GM23248 (cell line): ENCODE data around the gene CDKAL1. TPM values are rescaled to one million over a fixed set of nuclear protein-coding genes. Genes with fewer than 3 reads are reported as not detected.

ENCODE experiments used
- DNase-seq: peaks from one replicate; pipeline ENCODE4 v3.0.0-alpha.2; 2015
- H2AFZ ChIP-seq: fragments of 200-600 bp; sonication (generic); 2 replicates; pipeline ENCODE4 v1.6.1; 2016; ENCODE audit warnings: antibody characterized with exemption
- H3F3A ChIP-seq: fragments of 200-600 bp; sonication (generic); 2 replicates; pipeline ENCODE4 v1.6.1; 2016; ENCODE audit warnings: mild to moderate bottlenecking, antibody characterized with exemption, mixed run types; ENCODE audit not compliant: insufficient read depth
- H3K27ac ChIP-seq: fragments of 200-600 bp; sonication (generic); 2 replicates; pipeline ENCODE4 v1.5.1; 2016; ENCODE audit warnings: mild to moderate bottlenecking
- H3K27me3 ChIP-seq: fragments of 200-600 bp; sonication (generic); replicated peaks from 2 replicates; pipeline ENCODE4 v1.6.1; 2016; ENCODE audit warnings: mild to moderate bottlenecking; ENCODE audit not compliant: insufficient read depth
- H3K36me3 ChIP-seq: fragments of 200-600 bp; sonication (generic); 2 replicates; pipeline ENCODE4 v1.6.1; 2016; ENCODE audit warnings: low read depth, mild to moderate bottlenecking
- H3K4me1 ChIP-seq: fragments of 200-600 bp; sonication (generic); 2 replicates; pipeline ENCODE4 v1.6.1; 2016; ENCODE audit warnings: mild to moderate bottlenecking; ENCODE audit not compliant: insufficient read depth
- H3K4me2 ChIP-seq: fragments of 200-600 bp; sonication (generic); one replicate; pipeline ENCODE4 v1.6.1; 2016; ENCODE audit warnings: mild to moderate bottlenecking; ENCODE audit not compliant: unreplicated experiment
- H3K4me3 ChIP-seq: fragments of 200-600 bp; sonication (generic); 2 replicates; pipeline ENCODE4 v1.5.1; 2016; ENCODE audit warnings: mild to moderate bottlenecking
- H3K79me2 ChIP-seq: fragments of 200-600 bp; sonication (generic); 2 replicates; pipeline ENCODE4 v1.6.1; 2016; ENCODE audit warnings: mild to moderate bottlenecking; ENCODE audit not compliant: insufficient read depth
- H3K9ac ChIP-seq: fragments of 200-600 bp; sonication (generic); 2 replicates; pipeline ENCODE4 v1.6.1; 2016; ENCODE audit warnings: mild to moderate bottlenecking
- H3K9me2 ChIP-seq: fragments of 200-600 bp; sonication (generic); 2 replicates; pipeline ENCODE4 v1.6.1; 2016; ENCODE audit warnings: mixed run types, mild to moderate bottlenecking, moderate library complexity; ENCODE audit not compliant: insufficient read depth
- H3K9me3 ChIP-seq: fragments of 200-600 bp; sonication (generic); one replicate; pipeline ENCODE4 v1.6.1; 2017; ENCODE audit warnings: low read depth
- H4K20me1 ChIP-seq: fragments of 200-600 bp; sonication (generic); 2 replicates; pipeline ENCODE4 v1.6.0; 2016; ENCODE audit not compliant: insufficient read depth
- EZH2 ChIP-seq: fragments of 200-600 bp; sonication (generic); IDR thresholded peaks from 2 replicates; pipeline ENCODE4 v1.6.1; 2018; ENCODE audit warnings: antibody characterized with exemption, mild to moderate bottlenecking; ENCODE audit not compliant: insufficient read depth, poor library complexity, severe bottlenecking
- EZH2phosphoT487 ChIP-seq: fragments of 200-600 bp; sonication (generic); IDR thresholded peaks from 2 replicates; pipeline ENCODE4 v1.6.1; 2018; ENCODE audit warnings: antibody characterized with exemption, moderate library complexity, mild to moderate bottlenecking, low read depth; ENCODE audit not compliant: insufficient read depth
- WGBS, 2 experiments: methylation state at CpG; one replicate each; pipeline ENCODE4 v1.1.6; 2015 to 2017; ENCODE audit warnings: low lambda C conversion rate in 2 of 2, low coverage in 1 of 2; ENCODE audit errors: missing lambda C conversion rate in 2 of 2; 5-methylcytosine and 5-hydroxymethylcytosine counted together
- in situ Hi-C: fragments of 300-500 bp; cut with MboI; formaldehyde crosslinking; loops from 2 replicates; pipeline ENCODE4 v1.15.0; 2020
- polyA plus RNA-seq: library from polyadenylated mRNA; unstranded; fragments of >200 nt; fragmentation: Nextera tagmentation; extraction: Ambion mirVana; gene quantifications from 2 replicates; pipeline ENCODE4 v1.2.1, GENCODE V29; 2016
- total RNA-seq: library from RNA; depleted of rRNA; stranded (reverse); fragments of >200 nt; shearing (Covaris generic); gene quantifications from 2 replicates; pipeline ENCODE4 v1.2.3, GENCODE V29; 2014

The CDKAL1 gene
- total and polyA plus RNA-seq, 2 experiments from 2014 or later: 7.5 to 10.8 TPM

DNA sequence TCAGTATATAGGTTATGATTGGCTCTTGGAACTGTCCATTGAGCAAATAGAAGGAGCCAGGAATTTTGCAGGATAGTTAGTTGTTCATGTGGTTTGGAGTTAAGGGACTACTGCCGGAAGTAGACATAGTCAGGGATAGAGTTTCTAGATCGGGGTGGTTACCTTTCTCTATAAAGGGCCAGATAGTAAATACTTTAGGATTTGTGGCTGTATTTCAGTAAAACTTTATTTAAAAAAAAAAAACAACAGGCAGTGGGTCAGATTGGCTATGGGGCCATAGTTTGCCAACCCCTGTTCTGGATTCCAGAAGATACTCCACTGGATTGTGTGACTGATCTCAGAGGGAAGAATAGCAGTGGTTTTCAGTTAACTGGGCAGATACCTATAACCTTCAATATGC is 570.0 kb downstream of the CDKAL1 start:
- Histone ChIP-seq H3K79me2 (no peaks in the 10 kb centered on the region), H3K4me2 (no peak overlapping the region), H3K36me3 (no peaks in the 10 kb centered on the region), H3K9me2 (no peaks in the 10 kb centered on the region), H2AFZ (no peak overlapping the region), H3K27me3 (no peaks in the 10 kb centered on the region), H3K27ac (no peak overlapping the region), H4K20me1 (no peaks in the 10 kb centered on the region), H3K4me1 (peaks cover 4% of the 10 kb centered on the region), H3K4me3 (no peak overlapping the region), H3K9ac (no peak overlapping the region), H3K9me3 (no peaks in the 10 kb centered on the region), H3F3A (no peaks in the 10 kb centered on the region; the same call in 1 of the 2 replicates)
- TF ChIP-seq EZH2phosphoT487: no peak
- no peak for TF ChIP-seq EZH2
- in situ Hi-C loops: no loop called here
- WGBS, 2 experiments: 96 to 100% methylated on average over 2 of the region's 2 CpGs
- DNase-seq: no peak

GRCh38 chr6:21107796-21108195 is 573.5 kb downstream of the CDKAL1 start:
- no peak overlapping the region for H3K27ac ChIP-seq
- H3K27me3 ChIP-seq: no peaks in the 10 kb centered on the region
- H3K4me2 ChIP-seq: no peak overlapping the region
- no peaks in the 10 kb centered on the region for H3K9me2 ChIP-seq
- no peak for TF ChIP-seq EZH2phosphoT487
- TF ChIP-seq EZH2: no peak
- DNase-seq: no peak
- no peak overlapping the region for H2AFZ ChIP-seq
- H3F3A ChIP-seq: peaks cover 11% of the 10 kb centered on the region
- H4K20me1 ChIP-seq: no peaks in the 10 kb centered on the region
- peaks cover 24% of the 10 kb centered on the region for H3K4me1 ChIP-seq
- in situ Hi-C loops: no loop called here
- no peaks in the 10 kb centered on the region for H3K9me3 ChIP-seq
- no peaks in the 10 kb centered on the region for H3K79me2 ChIP-seq
- H3K4me3 ChIP-seq: no peak overlapping the region
- WGBS, 2 experiments: 95% methylated on average over 3 of the region's 3 CpGs
- no peaks in the 10 kb centered on the region for H3K36me3 ChIP-seq
- no peak overlapping the region for H3K9ac ChIP-seq

- peak; percentile 68 for DNase-seq
- Histone ChIP-seq H3K9me3 (no peaks in the 10 kb centered on the region), H3K9ac (no peak overlapping the region), H3K27me3 (no peaks in the 10 kb centered on the region), H3K79me2 (no peaks in the 10 kb centered on the region), H3K27ac (peak overlapping the region; percentile 38), H3K4me2 (peak overlapping the region; percentile 70), H4K20me1 (no peaks in the 10 kb centered on the region), H3K36me3 (no peaks in the 10 kb centered on the region), H3K4me1 (peaks cover 24% of the 10 kb centered on the region), H3K9me2 (no peaks in the 10 kb centered on the region), H3K4me3 (peak overlapping the region; percentile 27), H2AFZ (peak overlapping the region; percentile 8; the same call in 1 of the 2 replicates), H3F3A (peaks cover 11% of the 10 kb centered on the region)
- 3 to 4% methylated on average over 5 of the region's 5 CpGs for WGBS, 2 experiments
- in situ Hi-C loops: no loop called here
- no peak for TF ChIP-seq EZH2
- TF ChIP-seq EZH2phosphoT487: no peak
Observed at GRCh38 chr6:21109391-21110178, 575.3 kb downstream of the CDKAL1 start.

- no peak overlapping the region for H3K27ac ChIP-seq
- H3K36me3 ChIP-seq: no peaks in the 10 kb centered on the region
- WGBS, 2 experiments: 95 to 96% methylated on average over 5 of the region's 5 CpGs
- DNase-seq: no peak
- H3K79me2 ChIP-seq: no peaks in the 10 kb centered on the region
- H3K9me2 ChIP-seq: no peaks in the 10 kb centered on the region
- no peaks in the 10 kb centered on the region for H3K27me3 ChIP-seq
- no peak overlapping the region for H3K4me2 ChIP-seq
- no peaks in the 10 kb centered on the region for H3K9me3 ChIP-seq
- in situ Hi-C loops: no loop called here
- peaks cover 11% of the 10 kb centered on the region for H3F3A ChIP-seq
- no peak overlapping the region for H2AFZ ChIP-seq
- no peak overlapping the region for H3K4me3 ChIP-seq
- H3K4me1 ChIP-seq: peaks cover 29% of the 10 kb centered on the region
- no peak overlapping the region for H3K9ac ChIP-seq
- no peaks in the 10 kb centered on the region for H4K20me1 ChIP-seq
- TF ChIP-seq EZH2 (no peak), EZH2phosphoT487 (no peak)
Observed at GRCh38 chr6:21110684-21111083, 576.4 kb downstream of the CDKAL1 start.
